ENCODE measurements around the gene SLC6A6. TPM values are rescaled to one million over a fixed set of nuclear protein-coding genes. Genes with fewer than 3 reads are reported as not detected.

The SLC6A6 gene
- total RNA-seq, 4 donors from 2014 or later, result 4.4 to 10.5 (median 7.7) TPM

DNA sequence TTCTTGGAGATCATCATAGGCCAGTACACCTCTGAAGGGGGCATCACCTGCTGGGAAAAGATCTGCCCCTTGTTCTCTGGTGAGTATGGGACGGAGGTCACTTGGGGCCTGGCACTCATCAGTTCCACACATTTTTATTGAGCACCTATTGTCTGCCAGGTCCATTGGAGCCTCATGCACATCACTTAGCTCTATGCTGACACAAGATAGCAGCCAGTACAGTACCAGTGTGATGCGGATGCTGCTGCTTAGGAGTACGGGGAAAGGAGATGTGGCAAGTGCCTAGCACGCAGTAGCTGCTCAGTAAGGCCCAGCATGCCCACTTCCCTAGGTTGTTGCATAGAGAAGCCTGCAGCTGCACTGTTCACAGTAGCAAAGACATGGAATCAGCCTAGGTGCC is 43.4 kb downstream of the SLC6A6 start:
- no peaks in the 10 kb centered on the region for H3K27me3 ChIP-seq
- H3K4me1 ChIP-seq, result no peaks in the 10 kb centered on the region
- DNase-seq, result no peak
- 98% methylated on average over 4 of the region's 4 CpGs; no CpG with 5 or more reads in 1 of the 2 donors for WGBS, 2 donors (ENCODE audit: low coverage in 1 of 2)
- H3K9me3 ChIP-seq, result no peaks in the 10 kb centered on the region
- H3K4me3 ChIP-seq, result no peak overlapping the region
- intact Hi-C loops (cut with DNase I; ENCODE audit: low total_unique reads), result no loop called here
- H3K36me3 ChIP-seq, result no peaks in the 10 kb centered on the region
- in situ Hi-C loops (cut with MboI; ENCODE audit: low pct_ligation_motif_present in 1 of 4, low pct_unique_long_range_greater_than_20kb in 1 of 4, low sequenced_read_pairs in 3 of 4), result no loop called here
- TF ChIP-seq POLR2A (IDR thresholded peaks at IDR 0.05) (no peak), EP300 (IDR thresholded peaks at IDR 0.05; ENCODE audit: low read depth) (no peak), POLR2AphosphoS5 (IDR thresholded peaks at IDR 0.05) (no peak)
- TF ChIP-seq, protein P1, sequence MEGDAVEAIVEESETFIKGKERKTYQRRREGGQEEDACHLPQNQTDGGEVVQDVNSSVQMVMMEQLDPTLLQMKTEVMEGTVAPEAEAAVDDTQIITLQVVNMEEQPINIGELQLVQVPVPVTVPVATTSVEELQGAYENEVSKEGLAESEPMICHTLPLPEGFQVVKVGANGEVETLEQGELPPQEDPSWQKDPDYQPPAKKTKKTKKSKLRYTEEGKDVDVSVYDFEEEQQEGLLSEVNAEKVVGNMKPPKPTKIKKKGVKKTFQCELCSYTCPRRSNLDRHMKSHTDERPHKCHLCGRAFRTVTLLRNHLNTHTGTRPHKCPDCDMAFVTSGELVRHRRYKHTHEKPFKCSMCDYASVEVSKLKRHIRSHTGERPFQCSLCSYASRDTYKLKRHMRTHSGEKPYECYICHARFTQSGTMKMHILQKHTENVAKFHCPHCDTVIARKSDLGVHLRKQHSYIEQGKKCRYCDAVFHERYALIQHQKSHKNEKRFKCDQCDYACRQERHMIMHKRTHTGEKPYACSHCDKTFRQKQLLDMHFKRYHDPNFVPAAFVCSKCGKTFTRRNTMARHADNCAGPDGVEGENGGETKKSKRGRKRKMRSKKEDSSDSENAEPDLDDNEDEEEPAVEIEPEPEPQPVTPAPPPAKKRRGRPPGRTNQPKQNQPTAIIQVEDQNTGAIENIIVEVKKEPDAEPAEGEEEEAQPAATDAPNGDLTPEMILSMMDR (IDR thresholded peaks at IDR 0.05), result no peak
- H3K27ac ChIP-seq, result no peak overlapping the region

DNA sequence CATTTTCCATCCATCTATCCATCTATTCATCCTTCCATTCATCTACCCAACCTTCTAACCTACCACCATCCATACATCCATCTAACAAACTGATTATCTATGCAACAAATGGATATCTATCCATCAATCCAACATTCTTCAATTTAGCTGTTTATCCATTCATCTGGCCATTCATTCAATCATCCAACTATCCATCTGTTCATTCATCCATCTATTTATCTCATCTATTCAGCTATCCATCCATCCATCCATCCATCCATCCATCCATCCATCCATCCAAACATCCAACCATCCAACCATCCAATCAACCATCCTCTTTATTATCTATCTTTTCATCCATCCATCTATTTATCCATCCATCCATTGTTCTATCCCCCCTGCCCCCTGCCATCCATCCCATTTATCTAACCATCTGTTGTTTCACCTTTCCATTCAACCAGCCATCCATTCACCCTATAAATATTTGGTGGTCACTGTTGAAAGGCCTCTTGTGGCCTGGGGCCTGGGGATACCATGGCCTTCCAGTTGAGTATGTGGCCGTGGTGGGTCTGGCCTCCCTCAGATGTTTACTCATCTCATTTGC is 44.7 kb downstream of the SLC6A6 start:
- in situ Hi-C loops (cut with MboI; ENCODE audit: low pct_ligation_motif_present in 1 of 4, low pct_unique_long_range_greater_than_20kb in 1 of 4, low sequenced_read_pairs in 3 of 4), result no loop called here
- no peak overlapping the region for H3K27ac ChIP-seq
- intact Hi-C loops (cut with DNase I; ENCODE audit: low total_unique reads), result no loop called here
- 94 to 100% methylated on average over 1 of the region's 1 CpG for WGBS, 2 donors (ENCODE audit: low coverage in 1 of 2)
- TF ChIP-seq POLR2A (IDR thresholded peaks at IDR 0.05), result no peak
- TF ChIP-seq, protein P1 (IDR thresholded peaks at IDR 0.05), result no peak
- TF ChIP-seq POLR2AphosphoS5 (IDR thresholded peaks at IDR 0.05), result no peak
- no peak for TF ChIP-seq EP300 (IDR thresholded peaks at IDR 0.05; ENCODE audit: low read depth)
- no peaks in the 10 kb centered on the region for H3K9me3 ChIP-seq
- no peak overlapping the region for H3K4me3 ChIP-seq
- DNase-seq, result no peak
- peaks cover 3 to 6% (median 4%) of the 10 kb centered on the region in 4 donors for H3K4me1 ChIP-seq
- no peaks in the 10 kb centered on the region for H3K36me3 ChIP-seq
- H3K27me3 ChIP-seq, result no peaks in the 10 kb centered on the region

DNA sequence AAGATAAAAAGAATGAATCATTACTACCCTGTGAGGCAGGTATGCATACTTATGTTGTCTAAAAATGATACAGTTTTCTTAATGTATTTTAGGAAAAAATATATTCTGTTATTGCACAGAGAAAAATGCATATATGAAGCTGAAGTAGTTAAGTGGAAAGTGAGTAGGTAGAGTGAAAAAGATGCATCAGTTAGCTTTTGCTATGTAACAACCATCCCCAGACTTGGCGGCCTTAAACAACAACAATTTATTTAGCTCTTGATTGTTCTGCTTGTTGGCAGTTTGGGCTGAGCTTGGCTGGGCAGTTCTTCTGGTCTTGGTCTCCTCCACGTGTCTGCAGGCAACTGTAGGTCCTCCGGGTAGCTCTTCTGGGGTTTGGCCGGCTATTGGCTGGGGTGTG is 45.7 kb downstream of the SLC6A6 start:
- H3K4me3 ChIP-seq, result no peak overlapping the region
- H3K27ac ChIP-seq, result no peak overlapping the region
- no peak for DNase-seq
- no peaks in the 10 kb centered on the region for H3K36me3 ChIP-seq
- H3K9me3 ChIP-seq, result no peaks in the 10 kb centered on the region
- in situ Hi-C loops (cut with MboI; ENCODE audit: low pct_ligation_motif_present in 1 of 4, low pct_unique_long_range_greater_than_20kb in 1 of 4, low sequenced_read_pairs in 3 of 4), result no loop called here
- H3K4me1 ChIP-seq, result peaks cover 11 to 15% (median 12%) of the 10 kb centered on the region in 4 donors
- TF ChIP-seq POLR2A (IDR thresholded peaks at IDR 0.05) (no peak), POLR2AphosphoS5 (IDR thresholded peaks at IDR 0.05) (no peak), EP300 (IDR thresholded peaks at IDR 0.05; ENCODE audit: low read depth) (no peak)
- TF ChIP-seq, protein P1 (IDR thresholded peaks at IDR 0.05), result no peak
- intact Hi-C loops (cut with DNase I; ENCODE audit: low total_unique reads), result no loop called here
- H3K27me3 ChIP-seq, result no peaks in the 10 kb centered on the region
- WGBS, 2 donors (ENCODE audit: low coverage in 1 of 2), result 96 to 100% methylated on average over 1 to 4 of the region's 4 CpGs

DNA sequence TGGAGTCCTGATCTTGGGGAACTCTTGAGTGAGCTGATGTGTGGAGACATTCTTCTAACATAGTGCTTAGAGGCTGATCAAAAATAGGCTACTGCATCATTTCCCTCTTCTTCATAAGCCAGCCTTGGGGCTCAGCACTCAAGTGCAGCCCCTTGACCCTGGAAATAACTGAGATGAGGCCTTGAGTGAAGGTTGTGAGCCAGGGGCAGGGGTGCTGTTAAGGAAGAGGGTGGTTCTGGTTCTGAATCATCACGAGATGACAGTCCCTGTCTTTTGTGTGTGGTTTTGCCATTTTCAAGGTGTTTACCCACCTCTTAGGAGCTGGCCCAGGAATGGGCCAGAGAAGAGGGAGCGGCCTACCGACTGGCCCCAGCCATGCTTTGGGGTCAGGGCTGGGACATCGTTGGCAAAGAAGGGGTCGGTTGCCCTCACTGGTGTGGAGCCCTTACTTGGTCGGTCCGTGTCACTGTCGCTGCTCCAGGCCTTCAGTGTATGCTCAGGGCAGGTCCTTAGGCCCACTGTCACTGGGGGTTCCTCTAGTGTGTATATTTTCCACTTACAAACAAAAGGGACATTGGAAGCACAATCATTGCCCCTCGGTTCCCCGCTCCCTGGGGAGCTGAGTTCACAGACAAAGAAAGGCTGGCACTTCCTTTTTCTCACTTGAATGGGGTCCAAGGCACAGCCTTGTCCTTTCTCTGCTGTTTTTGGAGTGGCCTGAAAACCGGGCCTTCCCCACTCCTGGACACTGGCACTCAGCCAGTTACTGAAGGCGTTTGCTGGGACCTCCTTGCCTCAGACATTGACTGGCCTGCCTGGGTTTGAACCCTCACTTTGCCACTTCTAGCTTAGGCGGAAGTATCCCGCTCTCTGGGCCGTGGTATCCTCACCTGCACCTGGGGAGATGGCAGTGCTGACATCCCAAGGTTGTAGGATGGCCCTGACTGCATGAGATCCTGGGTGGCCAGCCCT is 46.6 kb downstream of the SLC6A6 start:
- DNase-seq, result no peak
- in situ Hi-C loops (cut with MboI; ENCODE audit: low pct_ligation_motif_present in 1 of 4, low pct_unique_long_range_greater_than_20kb in 1 of 4, low sequenced_read_pairs in 3 of 4) (no loop called here), intact Hi-C loops (cut with DNase I; ENCODE audit: low total_unique reads) (no loop called here)
- Histone ChIP-seq H3K27ac (no peak overlapping the region), H3K36me3 (no peaks in the 10 kb centered on the region), H3K4me1 (peaks cover 11 to 25% (median 18%) of the 10 kb centered on the region in 4 donors), H3K9me3 (no peaks in the 10 kb centered on the region), H3K27me3 (no peaks in the 10 kb centered on the region), H3K4me3 (no peak overlapping the region)
- 86% methylated on average over 15 of the region's 15 CpGs; no CpG with 5 or more reads in 1 of the 2 donors for WGBS, 2 donors (ENCODE audit: low coverage in 1 of 2)
- TF ChIP-seq POLR2A (IDR thresholded peaks at IDR 0.05), result no peak
- TF ChIP-seq EP300 (IDR thresholded peaks at IDR 0.05; ENCODE audit: low read depth), result no peak
- TF ChIP-seq, protein P1 (IDR thresholded peaks at IDR 0.05), result no peak
- TF ChIP-seq POLR2AphosphoS5 (IDR thresholded peaks at IDR 0.05), result no peak
